GM23338 (cell line): ENCODE measurements around the gene PDHB.

Experiments used
- CTCF ChIP-seq, 2 experiments: fragments of 200-600 bp in 1 of 2; sonication (generic) in 1 of 2; conservative IDR thresholded peaks; 2 replicates each; pipeline versions ENCODE4 v1.5.1 to v1.6.1; 2016 to 2017; ENCODE audit warnings: antibody characterized with exemption in 2 of 2, low read depth in 2 of 2, mild to moderate bottlenecking in 2 of 2, moderate library complexity in 1 of 2
- ETS1 ChIP-seq: IDR thresholded peaks from 2 replicates; pipeline ENCODE4 v1.6.1; 2016; ENCODE audit warnings: antibody characterized with exemption
- EZH2 ChIP-seq: fragments of 200-600 bp; sonication (generic); IDR thresholded peaks from one replicate; pipeline ENCODE4 v1.8.0; 2017; ENCODE audit warnings: antibody characterized with exemption, mild to moderate bottlenecking, low read depth; ENCODE audit not compliant: unreplicated experiment
- POLR2AphosphoS5 ChIP-seq: IDR thresholded peaks from 2 replicates; pipeline ENCODE4 v1.6.1; 2016; ENCODE audit warnings: antibody characterized with exemption, low read depth

DNA sequence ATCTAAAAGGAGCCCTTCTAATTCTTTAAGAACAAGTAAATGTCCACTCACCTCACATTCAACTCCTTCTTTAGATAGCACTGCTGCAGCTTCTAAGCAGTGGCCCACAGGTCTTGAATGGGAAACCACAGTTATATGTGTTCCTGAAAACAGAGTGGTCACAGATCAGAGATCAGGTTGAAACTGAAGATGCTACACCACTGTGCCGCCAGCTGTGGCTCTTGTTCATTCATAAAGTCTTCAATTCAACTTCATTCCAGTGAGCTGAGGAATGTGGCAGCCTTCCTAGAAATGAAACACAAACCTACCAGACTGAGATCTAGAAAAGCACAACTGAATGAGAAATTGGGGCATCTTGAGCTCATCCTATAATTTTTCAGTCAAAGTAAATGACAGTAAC, 4.0 kb downstream of the PDHB start:
- TF ChIP-seq CTCF (conservative IDR thresholded peaks at IDR 0.05; ENCODE audit: low read depth in 2 of 2) (no peak), POLR2AphosphoS5 (no peak), ETS1 (no peak), EZH2 (no peak)
